SH-SY5Y (cell line): Measurements from ENCODE around the gene MAST2.

Source experiments
- GATA2 ChIP-seq: IDR thresholded peaks from 2 replicates; pipeline ENCODE4 v1.6.1; 2011; ENCODE audit warnings: mild to moderate bottlenecking, low read depth, low read length
- GATA3 ChIP-seq: IDR thresholded peaks from 2 replicates; pipeline ENCODE4 v1.6.1; 2011; ENCODE audit warnings: low read depth, mild to moderate bottlenecking, low read length, moderate library complexity

DNA sequence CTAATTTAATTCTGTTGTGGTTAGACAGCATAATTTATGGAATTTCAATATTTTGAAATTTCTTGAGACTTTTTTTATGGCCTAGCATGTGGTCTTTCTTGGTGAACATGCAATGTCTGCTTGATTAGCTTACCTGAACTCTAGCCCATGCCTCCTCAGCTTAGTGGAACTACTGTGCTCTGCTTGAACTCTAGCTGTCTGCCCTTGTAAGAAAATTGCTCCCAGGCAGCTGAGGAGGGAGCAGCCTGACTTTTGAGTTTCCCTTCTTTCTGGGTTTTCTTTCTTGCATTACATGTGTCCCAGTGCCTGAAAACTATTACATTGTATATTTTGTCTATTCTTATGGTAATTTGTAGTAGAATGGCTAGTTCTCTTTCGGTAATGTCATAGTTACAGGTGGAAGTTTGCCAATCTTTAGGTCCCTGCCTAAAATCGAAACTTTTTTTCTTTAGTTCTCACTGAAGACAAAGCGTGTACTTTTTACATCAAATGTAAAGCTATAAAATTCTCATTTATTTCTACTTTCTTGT lies 105.3 kb downstream of the MAST2 start:
- no peak for TF ChIP-seq GATA3
- no peak for TF ChIP-seq GATA2
